Vagina (tissue), 2 donors: ENCODE measurements around the gene KNSTRN.

Source experiments
- POLR2A ChIP-seq, 2 donors: fragments of 450-650 bp; IDR thresholded peaks; one replicate each; pipeline ENCODE4 v1.6.1; 2017; ENCODE audit warnings: antibody characterized with exemption in 2 of 2, mild to moderate bottlenecking in 2 of 2, moderate library complexity in 2 of 2
- POLR2AphosphoS5 ChIP-seq, 2 donors: sonication (generic); formaldehyde crosslinking; IDR thresholded peaks; one replicate each; pipeline ENCODE4 v1.9.0; 2017; ENCODE audit warnings: antibody characterized with exemption in 2 of 2, mild to moderate bottlenecking in 2 of 2, low read depth in 1 of 2; ENCODE audit not compliant: insufficient read depth in 1 of 2
- TF ChIP-seq, protein P1 (sequence below), 3 experiments: fragments of 450-650 bp in 2 of 3; fragments of 200-600 bp in 1 of 3; sonication (generic) in 1 of 3; IDR thresholded peaks; one replicate each; pipeline ENCODE4 v1.5.1; 2017 to 2019; ENCODE audit warnings: antibody characterized with exemption in 3 of 3, mild to moderate bottlenecking in 2 of 3, moderate library complexity in 2 of 3

DNA sequence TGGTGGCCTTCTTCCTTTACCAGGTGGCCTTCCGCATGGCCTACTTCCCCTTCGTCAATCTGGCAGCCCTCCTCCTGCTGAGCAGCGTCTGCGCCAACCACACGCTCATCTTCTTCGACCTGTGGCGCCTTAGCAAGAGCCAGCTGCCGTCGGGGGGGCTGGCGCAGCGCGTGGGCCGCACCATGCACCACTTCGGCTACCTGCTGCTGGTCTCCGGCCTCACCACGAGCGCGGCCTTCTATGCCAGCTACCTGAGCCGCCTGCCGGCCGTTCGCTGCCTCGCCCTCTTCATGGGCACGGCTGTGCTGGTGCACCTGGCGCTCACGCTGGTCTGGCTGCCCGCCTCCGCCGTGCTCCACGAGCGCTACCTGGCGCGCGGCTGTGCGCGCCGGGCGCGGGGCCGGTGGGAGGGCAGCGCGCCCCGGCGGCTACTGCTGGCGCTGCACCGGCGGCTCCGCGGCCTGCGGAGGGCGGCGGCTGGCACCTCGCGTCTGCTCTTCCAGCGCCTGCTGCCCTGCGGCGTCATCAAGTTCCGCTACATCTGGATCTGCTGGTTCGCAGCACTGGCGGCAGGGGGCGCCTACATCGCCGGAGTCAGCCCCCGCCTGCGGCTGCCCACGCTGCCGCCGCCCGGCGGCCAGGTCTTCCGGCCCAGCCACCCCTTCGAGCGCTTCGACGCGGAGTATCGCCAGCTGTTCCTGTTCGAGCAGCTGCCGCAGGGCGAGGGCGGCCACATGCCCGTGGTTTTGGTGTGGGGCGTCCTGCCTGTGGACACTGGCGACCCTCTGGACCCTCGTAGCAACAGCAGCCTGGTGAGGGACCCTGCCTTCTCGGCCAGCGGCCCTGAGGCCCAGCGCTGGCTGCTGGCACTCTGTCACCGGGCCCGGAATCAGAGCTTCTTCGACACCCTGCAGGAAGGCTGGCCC is 14.6 kb upstream of the KNSTRN start:
- TF ChIP-seq POLR2A (IDR thresholded peaks at IDR 0.05) (no peak), POLR2AphosphoS5 (IDR thresholded peaks at IDR 0.05; ENCODE audit: insufficient read depth in 1 of 2, low read depth in 1 of 2) (peak in 1 of 2 donors; percentile 31)
- TF ChIP-seq, protein P1, sequence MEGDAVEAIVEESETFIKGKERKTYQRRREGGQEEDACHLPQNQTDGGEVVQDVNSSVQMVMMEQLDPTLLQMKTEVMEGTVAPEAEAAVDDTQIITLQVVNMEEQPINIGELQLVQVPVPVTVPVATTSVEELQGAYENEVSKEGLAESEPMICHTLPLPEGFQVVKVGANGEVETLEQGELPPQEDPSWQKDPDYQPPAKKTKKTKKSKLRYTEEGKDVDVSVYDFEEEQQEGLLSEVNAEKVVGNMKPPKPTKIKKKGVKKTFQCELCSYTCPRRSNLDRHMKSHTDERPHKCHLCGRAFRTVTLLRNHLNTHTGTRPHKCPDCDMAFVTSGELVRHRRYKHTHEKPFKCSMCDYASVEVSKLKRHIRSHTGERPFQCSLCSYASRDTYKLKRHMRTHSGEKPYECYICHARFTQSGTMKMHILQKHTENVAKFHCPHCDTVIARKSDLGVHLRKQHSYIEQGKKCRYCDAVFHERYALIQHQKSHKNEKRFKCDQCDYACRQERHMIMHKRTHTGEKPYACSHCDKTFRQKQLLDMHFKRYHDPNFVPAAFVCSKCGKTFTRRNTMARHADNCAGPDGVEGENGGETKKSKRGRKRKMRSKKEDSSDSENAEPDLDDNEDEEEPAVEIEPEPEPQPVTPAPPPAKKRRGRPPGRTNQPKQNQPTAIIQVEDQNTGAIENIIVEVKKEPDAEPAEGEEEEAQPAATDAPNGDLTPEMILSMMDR (IDR thresholded peaks at IDR 0.05) = peak; percentile 52 to 81 (median 54)
